ENCODE data around the gene ACER3.
"Not testable (repeated sequence)": the region's sequence is repeated elsewhere in the genome, so short reads cannot be mapped to it uniquely, and the experiment has no call there.

ACER3 gene

GRCh38 chr11:76880956-76881355, 20.2 kb downstream of the ACER3 start:
- no peak for DNase-seq

GRCh38 chr11:76885390-76886097, 24.8 kb downstream of the ACER3 start:
- no peak for DNase-seq

- DNase-seq: no peak
Measured at GRCh38 chr11:76888989-76889388, 28.3 kb downstream of the ACER3 start.

- DNase-seq: no peak
Measured at GRCh38 chr11:76889411-76889975, 28.8 kb downstream of the ACER3 start.

- no peak for DNase-seq
Measured at GRCh38 chr11:76890329-76890728, 29.6 kb downstream of the ACER3 start.

GRCh38 chr11:76891285-76891684, 30.6 kb downstream of the ACER3 start:
- DNase-seq: no peak

- DNase-seq: no peak
Measured at GRCh38 chr11:76891793-76892192, 31.1 kb downstream of the ACER3 start.

- no peak for DNase-seq
Measured at GRCh38 chr11:76892306-76892705, 31.6 kb downstream of the ACER3 start.

GRCh38 chr11:76897233-76897632, 36.5 kb downstream of the ACER3 start:
- DNase-seq: no peak

- DNase-seq: no peak
Measured at GRCh38 chr11:76901144-76901543, 40.4 kb downstream of the ACER3 start.

GRCh38 chr11:76901622-76902021, 40.9 kb downstream of the ACER3 start:
- not testable (repeated sequence) for DNase-seq

- no peak for DNase-seq
Measured at GRCh38 chr11:76902121-76903014, 41.6 kb downstream of the ACER3 start.

GRCh38 chr11:76903325-76903724, 42.6 kb downstream of the ACER3 start:
- DNase-seq: no peak

- DNase-seq: no peak
Measured at GRCh38 chr11:76910620-76911414, 50.1 kb downstream of the ACER3 start.

- no peak for DNase-seq
Measured at GRCh38 chr11:76911415-76911808, 50.7 kb downstream of the ACER3 start.

GRCh38 chr11:76916712-76917111, 56.0 kb downstream of the ACER3 start:
- no peak for DNase-seq

GRCh38 chr11:76918941-76919386, 58.2 kb downstream of the ACER3 start:
- peak; percentile 71 for DNase-seq

- no peak for DNase-seq
Measured at GRCh38 chr11:76919467-76919866, 58.7 kb downstream of the ACER3 start.

- peak; percentile 93 for DNase-seq
Measured at GRCh38 chr11:76919887-76920746, 59.4 kb downstream of the ACER3 start.

GRCh38 chr11:76927160-76927559, 66.4 kb downstream of the ACER3 start:
- DNase-seq: no peak

- no peak for DNase-seq
Measured at GRCh38 chr11:76935042-76935441, 74.3 kb downstream of the ACER3 start.

GRCh38 chr11:76939219-76939631, 78.5 kb downstream of the ACER3 start:
- DNase-seq: no peak
